Measurements from ENCODE around the gene CRB3. TPM values are rescaled to one million over a fixed set of nuclear protein-coding genes. Genes with fewer than 3 reads are reported as not detected.
A peak's percentile ranks its signal among the peaks of the same experiment; 100 is the strongest.

CRB3 gene
- total RNA-seq, 1 donor from 2014 or later: 71.2 TPM

- Mint-ChIP-seq H3K4me3 (ENCODE audit: low read depth) (peak overlapping the region; percentile 88), H3K27me3 (no peaks in the 10 kb centered on the region), H3K36me3 (ENCODE audit: insufficient read depth) (peaks cover 9% of the 10 kb centered on the region), H3K27ac (peak overlapping the region; percentile 96), H3K9me3 (ENCODE audit: low read depth) (no peaks in the 10 kb centered on the region), H3K4me1 (ENCODE audit: low read depth) (peaks cover 18% of the 10 kb centered on the region)
- peak; percentile 92 for DNase-seq (ENCODE audit: low spot score, unreplicated experiment)
- peak; percentile 68 for TF ChIP-seq CTCF (IDR thresholded peaks at IDR 0.05; ENCODE audit: unreplicated experiment)
Observed at GRCh38 chr19:6460099-6460884, 3.8 kb upstream of the CRB3 start.

- no peak for TF ChIP-seq CTCF (IDR thresholded peaks at IDR 0.05; ENCODE audit: unreplicated experiment)
- Mint-ChIP-seq H3K27me3 (no peaks in the 10 kb centered on the region), H3K36me3 (ENCODE audit: insufficient read depth) (peaks cover 11% of the 10 kb centered on the region), H3K27ac (peak overlapping the region; percentile 97), H3K4me3 (ENCODE audit: low read depth) (peak overlapping the region; percentile 87), H3K9me3 (ENCODE audit: low read depth) (no peaks in the 10 kb centered on the region), H3K4me1 (ENCODE audit: low read depth) (peaks cover 20% of the 10 kb centered on the region)
- DNase-seq (ENCODE audit: low spot score, unreplicated experiment): no peak
Observed at GRCh38 chr19:6465006-6465405, 935 bp downstream of the CRB3 start.

GRCh38 chr19:6465663-6466062, 1.6 kb downstream of the CRB3 start:
- peak overlapping the region; percentile 87 for H3K4me3 Mint-ChIP-seq (ENCODE audit: low read depth)
- H3K9me3 Mint-ChIP-seq (ENCODE audit: low read depth): no peaks in the 10 kb centered on the region
- peaks cover 22% of the 10 kb centered on the region for H3K4me1 Mint-ChIP-seq (ENCODE audit: low read depth)
- H3K27me3 Mint-ChIP-seq: no peaks in the 10 kb centered on the region
- peak overlapping the region; percentile 97 for H3K27ac Mint-ChIP-seq
- no peak for DNase-seq (ENCODE audit: low spot score, unreplicated experiment)
- no peak for TF ChIP-seq CTCF (IDR thresholded peaks at IDR 0.05; ENCODE audit: unreplicated experiment)
- peaks cover 13% of the 10 kb centered on the region for H3K36me3 Mint-ChIP-seq (ENCODE audit: insufficient read depth)

- Mint-ChIP-seq H3K27me3 (no peaks in the 10 kb centered on the region), H3K36me3 (ENCODE audit: insufficient read depth) (peaks cover 13% of the 10 kb centered on the region), H3K9me3 (ENCODE audit: low read depth) (no peaks in the 10 kb centered on the region), H3K4me1 (ENCODE audit: low read depth) (peaks cover 22% of the 10 kb centered on the region), H3K4me3 (ENCODE audit: low read depth) (peak overlapping the region; percentile 45), H3K27ac (no peak overlapping the region)
- DNase-seq (ENCODE audit: low spot score, unreplicated experiment): no peak
- TF ChIP-seq CTCF (IDR thresholded peaks at IDR 0.05; ENCODE audit: unreplicated experiment): no peak
Observed at GRCh38 chr19:6466526-6467248, 2.6 kb downstream of the CRB3 start.

GRCh38 chr19:6467384-6467783, 3.3 kb downstream of the CRB3 start:
- peaks cover 22% of the 10 kb centered on the region for H3K4me1 Mint-ChIP-seq (ENCODE audit: low read depth)
- peaks cover 13% of the 10 kb centered on the region for H3K36me3 Mint-ChIP-seq (ENCODE audit: insufficient read depth)
- no peaks in the 10 kb centered on the region for H3K27me3 Mint-ChIP-seq
- no peak for DNase-seq (ENCODE audit: low spot score, unreplicated experiment)
- H3K27ac Mint-ChIP-seq: no peak overlapping the region
- no peaks in the 10 kb centered on the region for H3K9me3 Mint-ChIP-seq (ENCODE audit: low read depth)
- H3K4me3 Mint-ChIP-seq (ENCODE audit: low read depth): no peak overlapping the region
- no peak for TF ChIP-seq CTCF (IDR thresholded peaks at IDR 0.05; ENCODE audit: unreplicated experiment)
